ENCODE results near the gene APP.

APP gene

DNA sequence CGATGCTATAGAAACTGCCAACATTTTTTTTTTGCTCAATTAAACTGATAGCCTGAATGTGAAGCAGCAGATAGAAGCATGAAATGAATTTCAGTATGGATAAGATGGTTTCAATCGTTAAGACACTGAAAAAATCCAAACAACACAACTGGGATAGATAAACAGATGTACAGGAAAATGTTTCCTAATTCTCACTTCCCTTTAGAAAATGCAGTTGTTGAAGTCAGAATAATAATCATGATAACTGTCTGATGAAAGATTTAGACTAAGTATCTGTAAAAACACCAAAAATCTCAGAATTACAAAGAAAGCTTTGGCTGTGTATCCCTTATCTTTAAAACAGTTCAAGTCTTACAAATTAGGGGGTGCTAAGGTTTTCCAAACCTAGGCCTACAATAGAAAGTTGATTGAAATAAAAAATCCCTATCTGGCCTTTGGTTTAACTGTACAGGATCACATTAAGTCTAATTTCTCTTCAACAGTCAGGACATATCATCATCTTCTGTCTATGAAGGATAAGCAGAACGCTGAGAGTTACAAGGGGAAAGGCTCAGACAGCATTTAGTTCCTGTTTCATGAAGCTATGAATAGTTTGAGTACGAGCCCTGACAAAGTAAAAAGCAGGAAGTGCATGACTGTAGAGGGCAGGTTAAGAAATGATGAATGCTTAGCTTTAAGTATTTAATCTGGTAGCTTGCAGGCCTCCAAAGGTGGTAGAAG lies 203.2 kb downstream of the APP start:
- no peak for DNase-seq

DNA sequence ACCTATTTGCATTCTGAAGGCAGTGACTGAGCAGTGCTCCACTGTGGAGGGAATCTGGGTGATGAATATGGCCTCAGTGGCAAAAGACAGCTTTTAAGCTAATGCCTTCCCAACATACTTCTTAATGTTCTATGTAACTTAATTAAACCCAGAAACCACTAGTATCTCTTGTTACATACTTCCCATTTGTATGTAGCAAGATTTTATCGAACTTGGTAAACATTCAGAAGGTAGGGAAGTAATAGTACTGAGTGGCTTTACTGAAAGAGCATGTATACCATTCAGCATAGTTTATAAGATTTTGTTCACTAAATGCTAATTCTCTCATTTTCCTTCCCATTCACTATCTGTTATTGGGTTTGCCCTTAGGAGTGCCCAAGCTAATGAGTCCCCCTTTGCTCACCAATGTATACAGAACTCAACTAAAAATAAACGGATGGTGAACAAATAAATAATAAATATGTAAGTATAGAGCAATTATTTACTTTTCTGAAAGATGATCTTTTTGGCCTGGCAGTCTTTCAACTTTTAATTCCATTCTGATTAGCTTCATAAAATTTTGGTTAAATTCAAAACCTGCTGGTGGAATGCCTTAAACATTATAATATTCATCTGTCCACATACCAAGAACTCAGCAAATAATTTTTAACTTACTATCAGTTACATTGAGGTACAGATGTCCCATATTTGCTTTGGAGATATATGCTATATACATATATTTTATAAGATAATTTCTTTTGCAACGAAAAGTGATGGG lies 204.4 kb downstream of the APP start:
- no peak for DNase-seq

DNA sequence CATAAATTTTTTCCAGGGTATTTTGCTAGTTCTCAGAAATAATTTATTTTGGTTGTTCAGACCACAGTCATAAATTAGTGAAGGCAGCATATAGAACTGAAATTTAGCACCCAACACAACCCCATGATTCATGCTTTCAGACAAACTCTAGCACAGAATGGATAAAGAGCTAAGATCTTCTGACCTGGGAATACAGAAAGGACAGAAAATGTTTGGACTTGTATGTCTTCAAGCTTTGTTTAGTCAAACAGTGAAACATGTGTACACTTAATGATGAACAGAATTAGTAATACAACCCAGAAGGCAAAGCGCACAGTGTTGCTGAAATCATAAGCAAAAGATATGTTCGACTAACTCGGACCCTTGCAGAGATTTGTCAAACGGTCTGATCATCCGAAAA lies 205.6 kb downstream of the APP start:
- no peak for DNase-seq

DNA sequence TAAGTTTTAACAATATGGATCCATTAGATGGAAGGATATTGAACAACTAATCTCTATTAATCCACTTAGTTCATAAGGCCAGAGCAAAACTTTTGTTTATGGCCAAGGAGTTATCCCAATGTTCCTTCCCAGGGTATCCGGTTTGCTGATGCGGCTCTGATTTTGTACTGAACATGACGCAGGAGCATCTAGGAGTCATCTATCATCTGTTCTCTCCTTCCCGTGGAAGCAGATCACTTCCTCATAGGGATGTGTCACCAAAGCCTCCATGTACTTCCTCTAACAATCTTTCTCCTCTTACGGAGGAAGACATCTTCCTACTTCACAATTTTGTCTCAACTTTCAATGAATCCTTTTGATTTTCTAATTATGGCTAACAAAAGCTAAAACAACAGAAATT lies 206.6 kb downstream of the APP start:
- DNase-seq, result no peak

DNA sequence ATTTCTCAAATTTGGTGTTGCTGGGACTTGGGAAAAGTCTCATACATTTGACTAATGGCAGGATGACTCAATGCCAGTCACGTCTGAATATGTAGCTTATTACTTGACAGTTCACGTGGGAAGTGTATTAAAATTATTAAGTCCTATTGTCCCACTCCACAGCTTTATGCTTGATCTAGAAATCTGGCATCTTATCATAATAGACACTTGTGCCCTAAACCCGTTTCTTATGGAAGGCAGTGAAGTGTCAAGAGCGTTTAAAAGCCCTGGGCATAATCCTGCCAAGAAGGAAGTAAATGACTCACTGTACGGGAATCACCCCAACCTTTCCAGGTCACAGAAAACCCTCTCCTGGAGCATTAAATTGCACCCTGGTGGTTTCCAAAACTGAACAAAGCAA lies 207.4 kb downstream of the APP start:
- no peak for DNase-seq

DNA sequence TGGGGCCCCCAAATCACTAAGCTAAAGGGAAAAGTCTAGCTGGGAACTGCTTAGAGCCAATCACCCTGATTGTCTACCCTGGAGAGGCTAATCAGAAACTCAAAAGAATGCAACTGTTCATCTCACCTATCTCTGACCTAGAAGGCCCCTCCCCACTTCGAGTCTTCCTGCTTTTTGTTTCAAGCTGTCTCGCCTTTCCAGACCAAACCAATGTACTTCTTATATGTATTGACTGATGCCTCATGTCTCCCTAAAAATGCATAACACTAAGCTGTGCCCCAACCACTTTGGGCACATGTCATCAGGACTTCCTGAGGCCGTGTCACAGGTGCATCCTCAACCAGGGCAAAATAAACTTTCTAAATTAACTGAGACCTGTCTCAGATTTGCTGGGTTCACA lies 209.5 kb downstream of the APP start:
- DNase-seq, result no peak

DNA sequence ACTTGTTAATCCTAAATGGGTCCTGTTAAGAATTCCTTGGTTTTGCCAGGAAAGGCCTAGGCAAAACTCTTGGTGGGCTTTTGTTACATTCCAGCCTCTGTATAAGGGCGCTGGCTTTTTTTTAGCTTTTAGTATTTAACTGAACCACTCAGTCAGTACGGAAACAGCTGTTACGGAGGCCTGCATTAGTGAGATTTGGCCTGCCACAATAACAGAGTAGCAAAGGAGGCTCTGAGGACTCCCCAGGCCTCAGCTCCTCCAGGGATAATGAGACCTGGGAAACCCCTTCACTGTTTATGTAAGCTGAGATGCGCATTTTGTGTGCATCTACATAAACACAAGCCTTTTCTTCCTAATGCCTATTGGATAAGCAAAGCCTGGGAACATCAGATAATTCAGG lies 210.2 kb downstream of the APP start:
- no peak for DNase-seq

DNA sequence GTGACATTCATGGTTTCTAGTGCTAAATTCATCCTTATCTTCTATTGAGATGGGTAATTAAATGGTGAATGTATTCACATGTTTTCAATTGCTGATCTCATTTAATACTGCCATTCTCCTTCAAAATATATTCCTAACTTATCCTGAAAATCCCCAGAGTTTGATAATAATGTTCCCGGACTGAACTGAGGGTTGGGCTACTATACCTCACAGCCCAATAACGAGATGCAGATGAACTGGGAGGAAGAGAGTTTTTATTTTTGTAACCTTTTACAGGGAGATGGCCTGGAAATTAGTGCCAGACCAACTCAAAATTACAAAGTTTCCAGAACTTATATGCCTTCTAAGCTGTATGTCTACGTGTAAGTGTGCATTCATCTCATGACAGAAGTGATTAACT lies 210.8 kb downstream of the APP start:
- DNase-seq, result no peak

DNA sequence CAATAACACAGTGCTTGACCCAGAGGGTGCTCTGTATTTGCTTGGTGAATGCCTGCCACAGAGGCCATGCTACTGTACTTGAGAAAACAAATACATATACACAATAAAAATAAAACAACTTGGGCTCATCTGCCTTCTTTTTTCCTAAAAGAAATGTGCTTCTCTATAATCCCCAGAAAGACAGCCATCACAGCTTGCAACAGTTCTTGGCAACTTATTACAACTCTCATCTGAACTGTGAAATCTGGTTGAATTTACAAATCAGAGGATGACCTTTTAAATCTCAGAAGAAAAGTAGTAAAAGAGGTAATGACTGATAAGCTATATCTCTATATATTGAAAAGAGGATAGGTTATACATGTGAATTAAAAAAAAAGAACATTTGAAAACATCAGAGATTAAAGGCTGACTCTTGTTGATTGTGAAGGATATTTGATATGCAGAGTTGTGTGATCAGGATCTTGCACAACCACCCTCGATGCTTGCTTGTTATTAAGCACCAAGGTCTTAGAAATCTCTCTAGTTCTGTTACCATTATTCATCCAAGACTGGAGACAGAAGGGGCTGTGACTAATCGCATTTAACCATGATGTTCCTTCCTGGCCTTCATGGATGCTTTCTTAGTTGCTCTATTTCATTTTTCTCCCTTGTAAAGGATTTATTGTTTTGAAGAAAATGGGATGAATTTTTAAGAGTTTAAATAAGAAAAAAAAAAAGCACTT lies 213.4 kb downstream of the APP start:
- no peak for DNase-seq

DNA sequence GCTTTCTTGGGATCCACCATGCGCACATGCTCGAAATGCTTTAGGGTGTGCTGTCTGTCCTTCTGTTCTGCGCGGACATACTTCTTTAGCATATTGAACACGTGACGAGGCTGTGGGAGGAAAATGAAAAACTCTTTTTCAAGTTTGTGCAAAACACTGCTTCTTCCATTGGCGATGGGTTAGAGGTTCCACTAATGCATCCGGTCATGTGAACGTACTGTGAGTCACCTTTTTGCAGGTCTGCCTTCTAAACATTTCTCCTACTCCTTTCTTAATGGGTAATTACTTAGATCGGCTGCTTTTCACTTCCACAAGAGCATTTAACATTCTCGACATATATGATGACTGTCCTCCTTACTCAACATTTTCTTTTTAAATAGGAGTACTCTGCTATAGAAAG lies 214.9 kb downstream of the APP start:
- DNase-seq, result no peak

DNA sequence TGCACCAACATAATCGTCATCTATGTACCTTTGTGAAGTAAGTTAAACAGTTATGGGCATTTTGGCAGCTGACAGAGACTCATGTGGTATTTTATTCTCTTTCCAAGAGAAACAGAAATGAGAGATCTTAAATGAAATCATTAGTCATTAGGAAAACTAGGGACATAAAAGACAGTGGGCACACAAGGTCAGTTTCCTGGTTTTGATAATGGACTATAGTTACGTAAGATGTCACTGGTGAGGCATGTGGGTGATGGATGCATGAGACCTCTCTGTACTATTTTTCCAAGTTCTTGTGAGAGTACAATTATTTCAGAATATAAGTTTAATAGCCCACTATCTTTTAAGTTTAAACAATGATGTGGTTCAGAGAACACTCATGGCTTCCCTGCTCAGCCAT lies 216.9 kb downstream of the APP start:
- no peak for DNase-seq

DNA sequence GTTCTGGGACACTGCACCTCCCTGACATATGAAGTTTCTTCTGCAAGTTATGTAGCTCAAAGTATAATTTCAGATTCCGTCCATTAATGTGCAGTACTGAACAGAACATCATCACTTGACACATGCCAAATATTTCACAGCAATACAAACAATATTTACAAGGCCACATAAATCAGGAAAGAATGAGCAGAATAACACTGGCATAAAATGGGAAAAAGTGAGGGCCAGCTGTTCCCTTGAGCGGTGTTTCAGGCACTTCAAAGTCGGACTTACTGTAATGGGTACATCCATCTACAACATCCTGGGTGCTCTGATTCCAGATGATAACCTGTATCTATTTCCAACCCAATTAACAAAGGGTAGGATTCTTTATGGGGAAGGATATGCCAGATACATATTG lies 217.4 kb downstream of the APP start:
- DNase-seq, result no peak

DNA sequence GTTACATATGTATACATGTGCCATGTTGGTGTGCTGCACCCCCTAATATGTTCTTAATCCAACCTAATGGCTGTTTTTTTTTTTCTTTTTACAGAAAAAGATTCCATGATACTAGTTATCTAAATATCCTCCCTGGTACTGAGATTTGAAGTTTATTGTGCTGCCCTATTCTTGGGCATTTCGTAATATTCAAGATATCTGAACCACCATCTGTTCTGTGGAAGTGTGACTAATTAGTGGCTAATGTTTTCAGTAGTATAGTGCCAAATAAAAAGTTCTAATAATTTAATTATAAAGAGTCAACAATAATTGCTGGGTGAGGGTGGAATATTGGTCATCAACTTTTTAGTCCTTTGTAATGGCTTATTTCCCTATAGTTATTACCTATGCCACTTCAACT lies 218.3 kb downstream of the APP start:
- no peak for DNase-seq

DNA sequence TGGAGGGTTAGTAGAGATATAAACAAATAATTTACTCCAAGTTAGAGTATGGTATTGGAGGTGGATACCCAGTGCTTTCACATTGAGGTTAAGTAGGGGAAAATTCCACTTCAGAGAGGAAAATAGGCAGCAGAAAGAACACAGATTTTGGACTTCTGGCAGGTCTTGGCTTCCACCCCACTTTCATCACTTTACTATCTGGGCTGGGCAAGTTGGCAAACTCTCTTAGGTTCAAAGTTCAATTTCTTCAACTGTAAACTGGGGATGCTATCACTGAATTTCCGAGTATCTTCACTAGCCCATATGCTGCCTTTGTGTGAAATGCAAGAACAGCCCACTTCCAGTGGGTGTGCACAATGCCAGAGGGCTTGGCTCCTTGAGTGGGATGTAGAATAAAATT lies 220.9 kb downstream of the APP start:
- DNase-seq, result no peak

DNA sequence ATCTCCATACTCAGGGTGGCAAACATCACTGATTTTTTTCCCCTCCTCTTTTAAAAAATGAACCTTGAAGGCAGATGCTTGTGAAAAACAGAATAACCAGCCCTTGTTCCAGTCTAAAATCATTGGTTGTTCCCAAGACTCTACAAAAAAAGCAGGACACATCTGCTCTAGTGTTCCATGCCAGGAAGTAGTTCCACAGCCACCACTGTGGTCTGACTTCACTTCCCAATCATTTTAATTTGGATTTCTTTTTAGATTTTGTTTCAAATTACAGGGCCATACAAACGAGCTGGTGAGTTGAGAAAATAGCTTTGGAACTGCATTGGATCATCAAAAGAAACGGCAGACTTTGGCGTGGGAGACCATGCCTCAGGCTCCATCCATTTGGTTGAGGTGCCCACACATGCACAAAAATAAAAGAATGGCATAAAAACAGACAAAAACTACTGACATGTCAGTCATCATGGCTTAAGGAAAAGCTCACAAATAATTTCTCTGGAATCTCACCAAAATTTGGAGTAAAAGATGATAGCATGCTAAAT lies 225.8 kb downstream of the APP start:
- DNase-seq, result no peak

DNA sequence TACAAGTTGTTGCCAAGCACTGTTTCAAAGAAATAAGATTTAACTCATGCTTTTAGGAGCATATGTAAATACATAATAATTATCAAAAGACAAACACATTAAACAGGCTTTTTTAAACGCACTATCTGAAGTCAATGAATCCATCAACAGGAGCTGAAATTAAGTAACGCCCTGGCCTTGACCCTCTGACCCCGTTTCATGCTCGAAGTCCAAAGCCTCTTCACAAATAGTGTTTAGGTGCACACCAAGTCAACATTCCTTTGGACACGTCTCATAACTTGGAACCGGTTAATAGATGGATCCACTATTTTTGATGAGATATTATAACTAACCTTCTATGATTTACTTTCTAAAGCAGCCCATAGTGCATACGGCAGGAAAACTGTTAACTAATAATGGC lies 226.5 kb downstream of the APP start:
- DNase-seq, result no peak

DNA sequence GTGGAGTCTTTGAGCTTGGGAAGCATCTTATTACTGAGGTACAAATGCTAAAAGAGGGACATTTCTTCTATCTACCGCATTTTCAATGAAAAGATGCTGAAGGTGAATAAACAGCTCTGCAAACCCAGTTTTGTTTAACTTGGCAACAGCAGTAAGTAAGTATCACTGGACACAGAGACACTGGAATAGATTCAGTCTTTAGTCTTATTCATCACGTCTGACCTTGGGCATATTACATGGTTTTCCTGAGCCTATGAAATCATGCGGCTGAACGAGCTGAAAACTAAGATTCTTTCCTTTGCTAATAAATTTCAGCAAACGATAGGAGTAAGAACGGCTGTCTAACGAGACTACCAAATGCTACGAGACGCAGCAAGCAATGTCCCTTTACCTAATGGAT lies 228.4 kb downstream of the APP start:
- DNase-seq, result no peak

DNA sequence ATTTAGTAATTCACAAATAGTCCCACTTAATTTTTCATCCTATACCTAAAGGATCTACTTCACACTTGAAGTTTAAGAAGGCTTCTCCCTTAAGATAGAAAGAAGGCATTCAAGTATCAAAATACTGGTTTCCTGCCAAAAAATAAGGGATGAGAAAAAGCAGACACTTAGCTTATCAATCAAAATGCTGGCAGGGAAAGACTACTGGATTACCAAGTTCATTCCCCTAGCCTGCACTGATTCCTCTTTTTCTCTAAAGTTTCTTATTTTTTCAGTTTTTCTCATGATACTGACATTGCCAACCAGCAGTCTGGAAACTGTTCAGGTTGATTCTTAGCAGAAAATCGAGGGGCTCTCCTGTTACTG lies 231.2 kb downstream of the APP start:
- DNase-seq, result no peak

DNA sequence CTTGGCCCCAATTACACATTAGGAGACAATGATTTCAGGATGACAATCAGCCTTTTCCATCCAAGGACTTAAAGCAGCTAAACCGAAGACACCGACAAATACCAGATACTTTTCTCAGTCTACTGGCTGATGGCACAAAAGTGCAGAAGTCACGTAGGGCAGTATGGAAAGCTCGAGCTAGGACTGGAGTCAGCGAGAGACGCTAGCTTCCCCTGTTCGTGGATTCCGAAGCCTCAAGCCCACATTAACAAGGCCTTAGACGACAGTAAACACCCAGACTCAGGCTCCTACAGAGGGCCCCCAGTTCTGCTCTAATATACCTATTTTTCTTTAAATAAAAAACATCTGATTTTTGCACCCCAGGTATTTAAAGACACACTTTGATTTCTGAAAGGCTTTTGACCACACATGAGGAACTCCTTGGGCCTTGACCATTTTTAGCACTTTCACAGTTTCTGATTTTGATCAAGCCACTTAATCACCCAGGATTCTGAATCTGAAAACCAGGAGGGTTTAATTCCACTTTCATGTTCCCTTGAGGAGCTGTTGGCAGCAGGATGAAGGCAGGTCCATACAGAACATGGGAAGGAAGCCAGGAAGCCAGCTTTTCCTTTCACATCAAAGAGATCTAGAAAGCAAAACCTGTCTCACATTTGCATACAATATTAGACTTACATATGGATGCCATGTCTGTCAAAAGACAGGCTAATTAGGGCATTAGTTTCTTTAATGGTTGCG lies 231.7 kb downstream of the APP start:
- no peak for DNase-seq

DNA sequence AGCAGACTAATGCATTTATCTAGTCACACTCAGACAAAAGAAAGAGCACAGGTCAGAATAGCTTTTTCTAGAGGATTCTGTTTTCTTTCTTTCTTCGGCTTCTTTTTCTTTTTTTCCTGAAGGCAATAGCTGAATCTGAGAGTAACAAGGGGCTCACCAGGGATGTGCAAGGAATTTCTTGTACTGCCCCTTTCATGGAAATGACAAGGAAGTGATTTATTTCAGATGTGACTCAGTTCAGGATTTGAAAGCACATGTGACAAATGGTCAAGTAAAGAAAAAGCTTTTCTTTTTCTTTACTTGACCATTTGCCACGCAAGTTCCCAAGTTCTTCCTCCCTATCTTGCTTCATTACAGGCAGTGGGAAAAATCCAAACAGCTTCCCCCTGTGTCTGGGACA lies 233.8 kb downstream of the APP start:
- no peak for DNase-seq

DNA sequence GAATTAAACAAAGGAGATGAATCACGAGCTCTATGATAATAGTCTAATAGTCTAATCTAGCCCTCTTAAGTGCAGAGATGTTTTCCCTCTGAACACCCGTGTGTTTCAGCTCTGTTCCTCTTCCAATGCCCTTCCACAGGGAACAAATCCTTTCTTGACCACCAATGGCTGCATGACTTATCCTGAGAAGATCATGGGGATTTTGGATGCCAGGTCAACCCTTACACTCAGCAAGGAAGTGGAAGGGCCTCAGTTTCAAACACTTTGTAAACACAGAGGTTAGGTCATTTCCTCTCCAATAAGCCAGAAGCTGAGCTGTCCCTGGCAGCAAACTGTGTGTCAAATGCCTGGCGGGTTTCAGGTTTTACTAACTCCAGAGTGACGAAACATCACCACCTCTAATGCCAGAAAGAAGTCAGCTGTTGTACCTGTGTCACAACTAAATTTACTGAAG lies 235.8 kb downstream of the APP start:
- DNase-seq, result no peak

DNA sequence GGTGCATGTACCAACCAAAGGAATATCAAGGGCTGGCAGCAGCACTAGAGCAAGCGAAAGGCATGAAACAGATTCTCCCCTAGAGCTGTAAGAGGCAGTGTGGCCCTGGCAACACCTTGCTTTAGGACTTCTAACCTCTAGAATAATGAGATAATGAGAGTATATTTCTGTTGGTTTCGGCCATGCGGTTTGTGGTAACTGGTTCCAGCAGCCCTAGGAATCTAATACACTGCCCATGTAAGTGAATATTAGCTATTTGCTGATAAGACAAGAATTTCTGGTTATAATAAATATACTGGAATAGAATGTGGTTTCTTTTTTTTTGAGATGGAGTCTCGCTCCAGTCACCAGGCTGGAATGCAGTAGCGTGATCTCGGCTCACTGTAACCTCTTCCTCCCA lies 236.4 kb downstream of the APP start:
- no peak for DNase-seq

DNA sequence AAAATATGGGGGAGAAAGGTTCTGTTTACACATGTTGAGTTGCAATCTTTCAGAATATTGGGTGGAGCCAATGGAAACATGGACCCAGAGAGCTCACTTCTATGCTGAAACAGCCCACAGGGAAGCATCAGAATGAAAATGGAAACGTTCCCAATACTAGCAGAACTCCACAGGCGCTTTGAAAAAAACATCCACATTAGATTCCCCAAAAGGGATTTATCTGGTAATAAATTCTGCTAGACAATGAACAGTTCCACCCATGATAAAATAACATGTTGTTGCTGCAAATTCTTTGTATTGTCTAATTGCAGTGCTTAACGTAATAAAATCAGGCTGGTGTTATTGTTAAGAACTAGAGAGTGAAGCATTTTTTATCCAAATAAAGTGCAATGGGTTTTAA lies 238.8 kb downstream of the APP start:
- no peak for DNase-seq

Measured in activated naive CD4-positive, alpha-beta T cell (primary cell).